ENCODE data around the gene PHACTR3. TPM values are rescaled to one million over a fixed set of nuclear protein-coding genes. Genes with fewer than 3 reads are reported as not detected.

The PHACTR3 gene
- total RNA-seq, 6 donors from 2014 or later, result 5.5 to 30.8 (median 11.4) TPM

GRCh38 chr20:59792300-59792699 lies 188.0 kb downstream of the PHACTR3 start:
- ATAC-seq (ENCODE audit: low FRiP score in 2 of 2), result no peak
- TF ChIP-seq POLR2A (IDR thresholded peaks at IDR 0.05) (no peak), POLR2AphosphoS5 (IDR thresholded peaks at IDR 0.05) (no peak), EP300 (IDR thresholded peaks at IDR 0.05) (no peak), CTCF (IDR thresholded peaks at IDR 0.05) (no peak)
- H3K4me1 ChIP-seq, result no peaks in the 10 kb centered on the region

GRCh38 chr20:59794555-59794954 lies 190.2 kb downstream of the PHACTR3 start:
- no peak for DNase-seq
- no peaks in the 10 kb centered on the region for H3K4me1 ChIP-seq
- WGBS, 2 donors, result 61 to 64% methylated on average over 2 of the region's 2 CpGs
- peaks cover 11 to 27% (median 17%) of the 10 kb centered on the region in 4 donors for H3K9me3 ChIP-seq
- TF ChIP-seq EP300 (IDR thresholded peaks at IDR 0.05) (no peak), CTCF (IDR thresholded peaks at IDR 0.05) (no peak), POLR2AphosphoS5 (IDR thresholded peaks at IDR 0.05) (no peak), POLR2A (IDR thresholded peaks at IDR 0.05) (no peak)
- no peak overlapping the region for H3K27ac ChIP-seq
- H3K27me3 ChIP-seq, result no peaks in the 10 kb centered on the region
- H3K36me3 ChIP-seq, result no peaks in the 10 kb centered on the region
- ATAC-seq (ENCODE audit: low FRiP score in 2 of 2), result no peak
- no peak overlapping the region for H3K4me3 ChIP-seq

More at GRCh38 chr20:59792300-59792699, 188.0 kb downstream of the PHACTR3 start:
- peaks cover 9 to 24% (median 17%) of the 10 kb centered on the region in 4 donors for H3K9me3 ChIP-seq
- H3K27ac ChIP-seq, result no peak overlapping the region
- H3K27me3 ChIP-seq, result no peaks in the 10 kb centered on the region
- H3K4me3 ChIP-seq, result no peak overlapping the region
- WGBS, 2 donors, result 74 to 96% methylated on average over 1 of the region's 1 CpG
- no peaks in the 10 kb centered on the region for H3K36me3 ChIP-seq
- DNase-seq, result no peak

- Histone ChIP-seq H3K4me3 (no peak overlapping the region), H3K9me3 (peaks cover 11 to 29% (median 16%) of the 10 kb centered on the region in 4 donors), H3K36me3 (no peaks in the 10 kb centered on the region), H3K27me3 (no peaks in the 10 kb centered on the region), H3K4me1 (no peaks in the 10 kb centered on the region), H3K27ac (no peak overlapping the region)
- DNase-seq (no peak), ATAC-seq (ENCODE audit: low FRiP score in 2 of 2) (no peak)
- TF ChIP-seq POLR2AphosphoS5 (IDR thresholded peaks at IDR 0.05) (no peak), CTCF (IDR thresholded peaks at IDR 0.05) (no peak), POLR2A (IDR thresholded peaks at IDR 0.05) (no peak), EP300 (IDR thresholded peaks at IDR 0.05) (no peak)
- 50 to 54% methylated on average over 1 of the region's 1 CpG for WGBS, 2 donors
Observed at GRCh38 chr20:59800309-59800708, 196.0 kb downstream of the PHACTR3 start.

GRCh38 chr20:59802018-59802417 lies 197.7 kb downstream of the PHACTR3 start:
- H3K9me3 ChIP-seq, result peaks cover 4 to 16% (median 7%) of the 10 kb centered on the region in 4 donors
- no peak overlapping the region for H3K4me3 ChIP-seq
- TF ChIP-seq POLR2AphosphoS5 (IDR thresholded peaks at IDR 0.05), result no peak
- TF ChIP-seq EP300 (IDR thresholded peaks at IDR 0.05), result no peak
- no peak for TF ChIP-seq POLR2A (IDR thresholded peaks at IDR 0.05)
- TF ChIP-seq CTCF (IDR thresholded peaks at IDR 0.05), result no peak
- 68 to 86% methylated on average over 4 of the region's 4 CpGs for WGBS, 2 donors
- H3K4me1 ChIP-seq, result no peaks in the 10 kb centered on the region
- H3K27ac ChIP-seq, result no peak overlapping the region
- no peaks in the 10 kb centered on the region for H3K36me3 ChIP-seq
- no peak for ATAC-seq (ENCODE audit: low FRiP score in 2 of 2)
- no peaks in the 10 kb centered on the region for H3K27me3 ChIP-seq
- no peak for DNase-seq

GRCh38 chr20:59802471-59803221 lies 198.3 kb downstream of the PHACTR3 start:
- ATAC-seq (ENCODE audit: low FRiP score in 2 of 2) (no peak), DNase-seq (no peak)
- TF ChIP-seq POLR2AphosphoS5 (IDR thresholded peaks at IDR 0.05), result no peak
- TF ChIP-seq EP300 (IDR thresholded peaks at IDR 0.05), result no peak
- no peak for TF ChIP-seq POLR2A (IDR thresholded peaks at IDR 0.05)
- TF ChIP-seq CTCF (IDR thresholded peaks at IDR 0.05), result no peak
- Histone ChIP-seq H3K36me3 (no peaks in the 10 kb centered on the region), H3K4me1 (no peaks in the 10 kb centered on the region), H3K4me3 (no peak overlapping the region), H3K27me3 (no peaks in the 10 kb centered on the region), H3K9me3 (peaks cover 0 to 10% (median 5%) of the 10 kb centered on the region in 4 donors), H3K27ac (no peak overlapping the region)
- 72 to 75% methylated on average over 9 of the region's 9 CpGs for WGBS, 2 donors
